Measurements from ENCODE around the gene CELSR2.
"Not testable (repeated sequence)": the region's sequence is repeated elsewhere in the genome, so short reads cannot be mapped to it uniquely, and the experiment has no call there.

The CELSR2 gene

GRCh38 chr1:109296782-109297181 lies 47.4 kb downstream of the CELSR2 start:
- ChIA-PET CTCF (interaction anchor here (0.7 to 1.6 kb wide), 6 partner anchors 9 to 437 kb away, joined by 3 to 7 read pairs (median 4); no protein-coding TSS in a partner anchor), POLR2A (no interaction called here)
- DNase-seq (ENCODE audit: extremely low spot score), result no peak
- TF ChIP-seq, protein P1, sequence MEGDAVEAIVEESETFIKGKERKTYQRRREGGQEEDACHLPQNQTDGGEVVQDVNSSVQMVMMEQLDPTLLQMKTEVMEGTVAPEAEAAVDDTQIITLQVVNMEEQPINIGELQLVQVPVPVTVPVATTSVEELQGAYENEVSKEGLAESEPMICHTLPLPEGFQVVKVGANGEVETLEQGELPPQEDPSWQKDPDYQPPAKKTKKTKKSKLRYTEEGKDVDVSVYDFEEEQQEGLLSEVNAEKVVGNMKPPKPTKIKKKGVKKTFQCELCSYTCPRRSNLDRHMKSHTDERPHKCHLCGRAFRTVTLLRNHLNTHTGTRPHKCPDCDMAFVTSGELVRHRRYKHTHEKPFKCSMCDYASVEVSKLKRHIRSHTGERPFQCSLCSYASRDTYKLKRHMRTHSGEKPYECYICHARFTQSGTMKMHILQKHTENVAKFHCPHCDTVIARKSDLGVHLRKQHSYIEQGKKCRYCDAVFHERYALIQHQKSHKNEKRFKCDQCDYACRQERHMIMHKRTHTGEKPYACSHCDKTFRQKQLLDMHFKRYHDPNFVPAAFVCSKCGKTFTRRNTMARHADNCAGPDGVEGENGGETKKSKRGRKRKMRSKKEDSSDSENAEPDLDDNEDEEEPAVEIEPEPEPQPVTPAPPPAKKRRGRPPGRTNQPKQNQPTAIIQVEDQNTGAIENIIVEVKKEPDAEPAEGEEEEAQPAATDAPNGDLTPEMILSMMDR (IDR thresholded peaks at IDR 0.05; ENCODE audit: control extremely low read depth, extremely low read depth, low read depth, missing control alignments), result no peak

GRCh38 chr1:109298666-109299557 lies 49.6 kb downstream of the CELSR2 start:
- ChIA-PET CTCF (interaction anchor here (1.2 kb wide), 1 partner anchor 18 kb away, joined by 3 read pairs; no protein-coding TSS in a partner anchor), POLR2A (no interaction called here)
- TF ChIP-seq, protein P1 (IDR thresholded peaks at IDR 0.05; ENCODE audit: control extremely low read depth, extremely low read depth, low read depth, missing control alignments), result no peak
- peak; percentile 49 for DNase-seq (ENCODE audit: extremely low spot score)

- TF ChIP-seq, protein P1 (IDR thresholded peaks at IDR 0.05; ENCODE audit: control extremely low read depth, extremely low read depth, low read depth, missing control alignments), result no peak
- CTCF ChIA-PET, result interaction anchor here (1.3 kb wide), 1 partner anchor 18 kb away, joined by 3 read pairs; no protein-coding TSS in a partner anchor
- POLR2A ChIA-PET, result no interaction called here
- DNase-seq (ENCODE audit: extremely low spot score), result no peak
Observed at GRCh38 chr1:109299558-109300343, 50.4 kb downstream of the CELSR2 start.

DNA sequence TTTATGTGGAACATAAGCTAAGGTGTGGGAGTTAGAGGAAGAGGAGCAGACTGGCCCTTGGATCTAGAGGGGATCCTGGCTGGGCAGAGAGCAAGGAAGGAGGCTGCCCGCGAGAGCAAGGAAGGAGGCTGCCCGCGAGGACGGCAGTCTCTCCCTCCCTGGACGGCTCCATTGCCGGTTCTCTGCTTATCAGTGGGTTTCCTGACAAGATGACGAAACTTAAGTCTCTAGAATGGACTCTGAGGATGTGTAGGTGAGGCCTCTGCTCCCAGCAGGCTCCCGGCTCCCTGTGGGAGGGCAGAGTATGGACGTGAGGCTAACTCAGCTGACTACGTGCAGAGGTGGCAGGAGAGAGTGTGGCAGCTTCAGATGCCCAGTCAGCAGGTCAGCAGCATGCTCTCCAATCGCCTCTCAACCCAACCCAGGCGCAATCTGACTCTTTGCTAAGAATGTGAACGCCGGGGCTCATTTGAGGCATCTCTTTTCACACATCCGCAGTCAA lies 51.4 kb downstream of the CELSR2 start:
- DNase-seq (ENCODE audit: extremely low spot score), result no peak
- ChIA-PET POLR2A (no interaction called here), CTCF (interaction anchor here (1.3 kb wide), 1 partner anchor 17 kb away, joined by 3 read pairs; no protein-coding TSS in a partner anchor)
- TF ChIP-seq, protein P1 (IDR thresholded peaks at IDR 0.05; ENCODE audit: control extremely low read depth, extremely low read depth, low read depth, missing control alignments), result no peak

DNA sequence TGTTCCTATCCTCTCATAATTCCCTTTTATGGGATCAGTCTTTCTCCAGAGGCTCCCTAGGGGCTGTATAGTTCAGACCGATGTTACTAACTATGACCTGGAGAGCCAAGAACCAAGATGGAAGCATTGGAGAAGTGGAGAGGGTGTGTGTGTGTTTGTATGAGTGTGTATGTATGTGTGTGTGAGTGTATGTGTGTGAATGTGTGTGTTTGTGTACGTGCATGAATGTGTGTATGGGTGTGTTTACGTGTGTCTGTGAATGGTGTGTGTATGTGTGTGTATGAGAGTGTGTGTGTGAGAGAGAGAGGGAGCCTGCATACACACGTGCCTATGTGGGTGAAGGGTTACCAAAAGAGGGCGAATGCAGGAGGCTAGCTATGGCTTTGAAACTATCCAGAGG lies 52.5 kb downstream of the CELSR2 start:
- TF ChIP-seq, protein P1 (IDR thresholded peaks at IDR 0.05; ENCODE audit: control extremely low read depth, extremely low read depth, low read depth, missing control alignments), result no peak
- CTCF ChIA-PET, result no interaction called here
- DNase-seq (ENCODE audit: extremely low spot score), result no peak
- POLR2A ChIA-PET, result no interaction called here

GRCh38 chr1:109304226-109304920 lies 55.0 kb downstream of the CELSR2 start:
- DNase-seq (ENCODE audit: extremely low spot score), result no peak
- CTCF ChIA-PET, result interaction anchor here (2.3 to 4.7 kb wide), 2 partner anchors 8 to 27 kb away, joined by 7 to 24 read pairs; no protein-coding TSS in a partner anchor
- TF ChIP-seq, protein P1 (IDR thresholded peaks at IDR 0.05; ENCODE audit: control extremely low read depth, extremely low read depth, low read depth, missing control alignments), result no peak
- POLR2A ChIA-PET, result no interaction called here

- DNase-seq (ENCODE audit: extremely low spot score); POLR2A ChIA-PET: not testable (repeated sequence)
- CTCF ChIA-PET, result interaction anchor here (2.1 to 4.7 kb wide), 3 partner anchors 9 to 29 kb away, joined by 7 to 24 read pairs (median 8); no protein-coding TSS in a partner anchor
Observed at GRCh38 chr1:109305991-109306390, 56.7 kb downstream of the CELSR2 start.

Data from GM10248 (cell line).